DMS114 treated with DMSO at 0.1 percent for 48 hours (cell line): ENCODE measurements around the gene CEBPB.
A peak's percentile ranks its signal among the peaks of the same experiment; 100 is the strongest.
"Not testable (repeated sequence)": the region's sequence is repeated elsewhere in the genome, so short reads cannot be mapped to it uniquely, and the experiment has no call there.

Source experiments
- DNase-seq: peaks from one replicate; lab custom pipeline; 2025; ENCODE audit not compliant: unreplicated experiment; lab: John Stamatoyannopoulos, UW

Gene CEBPB

DNA sequence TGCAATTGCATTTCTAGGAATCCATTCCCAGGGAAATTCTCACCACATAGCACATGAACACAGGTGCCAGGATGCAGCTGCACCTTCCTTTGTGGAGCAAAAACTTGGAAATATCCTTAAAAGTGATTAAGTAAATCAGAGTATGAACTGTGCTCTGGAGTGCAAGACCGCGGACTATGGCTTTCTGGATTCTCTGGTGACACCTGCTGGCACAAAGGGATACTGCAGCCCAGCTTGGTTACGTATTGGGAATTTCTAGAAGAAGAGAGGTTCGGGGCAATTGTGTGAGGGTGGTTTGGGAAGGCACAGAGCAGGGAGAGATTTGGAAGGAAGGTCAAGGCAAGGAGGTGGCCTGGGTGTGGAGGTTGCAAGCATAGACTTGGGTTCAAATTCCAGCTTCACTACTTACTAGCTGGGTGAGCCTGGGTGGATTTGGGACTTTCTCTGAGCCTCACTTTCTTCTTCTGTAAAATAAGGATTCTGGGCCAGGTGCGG is 21.3 kb upstream of the CEBPB start:
- DNase-seq, result peak; percentile 88

DNA sequence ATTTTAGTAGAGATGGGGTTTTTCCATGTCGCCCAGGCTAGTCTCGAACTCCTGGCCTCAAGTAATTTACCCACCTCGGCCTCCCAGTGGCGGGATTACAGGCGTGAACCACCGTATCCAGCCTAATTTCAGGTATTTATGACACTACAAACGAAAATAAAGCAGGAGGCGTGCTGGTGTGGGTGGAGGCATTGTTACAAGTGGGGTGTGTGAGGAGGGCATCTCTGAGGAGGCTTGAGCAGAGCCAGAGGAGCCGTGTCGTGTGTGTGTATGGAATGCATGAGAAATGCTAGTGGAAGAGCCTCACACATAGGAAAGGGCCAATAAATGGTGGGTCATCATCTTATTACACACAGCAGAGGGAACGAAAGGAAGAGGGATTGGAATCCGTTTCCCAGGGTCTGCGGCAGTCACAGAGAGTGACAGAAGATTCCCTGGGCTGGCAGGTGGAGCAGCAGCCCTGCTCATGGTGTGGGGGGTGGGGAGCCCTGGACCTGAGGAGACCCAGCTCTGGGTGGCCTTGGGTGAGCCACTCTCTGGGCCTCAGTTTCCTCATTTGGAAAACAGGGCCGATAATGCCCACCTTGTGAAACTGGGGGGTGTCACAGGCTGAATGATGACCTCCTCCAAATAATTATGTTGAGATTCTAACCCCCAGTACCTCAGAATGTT is 19.9 kb upstream of the CEBPB start:
- DNase-seq, result no peak

DNA sequence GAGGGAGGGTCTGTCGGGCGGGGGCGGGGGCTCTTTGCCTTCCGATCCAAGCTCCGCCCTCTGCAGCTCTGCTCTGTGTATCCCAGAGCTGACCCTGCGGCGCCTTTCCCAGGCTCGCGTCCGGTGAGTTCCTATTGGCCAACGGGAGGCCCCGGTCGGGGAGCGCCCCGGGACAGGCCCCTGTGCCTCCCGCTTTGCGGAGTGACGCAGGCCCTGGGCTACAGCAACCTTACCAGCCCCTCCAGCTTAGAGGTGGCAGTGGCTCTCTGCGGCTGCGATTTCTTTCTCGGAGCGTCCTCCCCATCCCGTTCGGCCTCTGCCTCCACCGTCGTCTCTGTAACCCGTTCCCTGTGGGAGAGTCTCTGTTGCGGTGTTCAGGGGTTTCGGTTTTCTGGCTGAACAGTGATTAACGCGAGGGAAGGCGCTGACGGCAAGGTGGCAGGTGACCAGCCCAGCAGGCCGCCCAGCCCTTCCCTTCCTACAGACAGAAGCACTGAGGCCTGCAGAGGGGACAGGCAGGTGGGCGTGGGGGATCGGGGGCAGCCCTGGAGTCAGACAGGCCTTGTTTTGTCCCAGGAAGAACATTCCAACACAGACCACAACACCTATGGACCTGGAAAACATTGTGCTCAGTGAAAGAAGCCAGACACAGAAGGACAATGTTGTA is 18.1 kb upstream of the CEBPB start:
- DNase-seq, result peak; percentile 91

DNA sequence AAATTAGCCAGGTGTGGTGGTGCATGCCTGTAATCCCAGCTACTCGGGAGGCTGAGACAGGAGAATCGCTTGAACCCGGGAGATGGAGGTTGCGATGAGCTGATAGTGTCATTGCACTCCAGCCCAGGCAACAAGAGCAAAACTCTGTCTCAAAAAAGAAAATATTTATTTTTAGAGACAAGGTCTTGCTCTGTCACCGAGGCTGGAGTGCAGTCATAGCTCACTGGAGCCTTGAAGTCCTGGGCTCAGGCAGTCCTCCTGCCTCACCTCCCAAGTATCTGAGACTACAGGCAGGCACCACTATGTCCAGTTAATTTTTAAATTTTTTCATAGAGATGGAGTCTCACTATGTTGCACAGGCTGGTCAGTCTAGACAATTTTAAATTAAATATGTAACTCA is 16.2 kb upstream of the CEBPB start:
- no peak for DNase-seq

DNA sequence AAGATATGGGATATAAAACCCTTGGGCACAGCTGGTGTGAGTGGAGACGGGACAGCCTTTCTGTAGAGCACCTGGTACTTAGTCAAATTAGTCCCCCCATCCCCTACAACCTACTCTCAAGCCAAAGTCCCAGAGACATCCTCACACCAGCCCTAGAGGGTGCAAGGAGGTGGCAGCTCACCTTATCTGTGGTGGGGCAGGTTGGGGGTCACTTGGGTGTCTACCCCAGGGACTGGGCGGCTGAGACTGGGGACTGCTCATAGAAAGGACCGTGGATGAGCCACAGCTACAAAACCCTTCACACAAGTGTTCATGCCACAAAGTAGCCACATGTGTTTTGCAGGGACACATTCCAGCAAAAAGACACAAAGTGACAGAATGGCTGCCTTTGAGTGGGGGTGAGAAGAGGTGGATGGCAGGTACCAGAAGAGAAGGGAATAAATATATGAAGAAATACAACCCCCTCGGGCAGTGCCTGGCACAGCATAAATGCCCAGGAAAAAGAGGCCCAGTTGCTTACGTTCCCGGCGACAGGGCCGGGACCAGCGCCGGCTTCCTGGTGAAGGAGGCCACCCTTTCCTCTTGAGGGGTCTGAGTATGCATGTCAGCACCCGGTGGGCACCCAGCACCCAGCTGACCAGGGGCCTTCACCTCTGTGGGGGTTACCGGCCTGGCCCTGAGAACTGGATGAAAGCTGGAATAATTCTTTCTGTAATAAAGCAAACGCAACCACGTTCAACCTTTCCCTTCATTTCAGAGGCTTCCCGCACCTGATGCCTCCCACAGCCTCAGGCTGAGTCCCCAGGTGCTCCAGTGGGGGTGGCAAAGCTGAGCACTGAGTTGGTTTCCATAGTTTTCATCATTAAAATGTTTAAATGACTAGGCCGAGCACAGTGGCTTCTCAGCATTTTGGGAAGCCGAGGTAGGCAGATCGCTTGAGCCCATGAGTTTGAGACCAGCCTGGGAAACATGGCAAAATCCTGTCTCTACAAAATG is 14.4 kb upstream of the CEBPB start:
- DNase-seq, result no peak

DNA sequence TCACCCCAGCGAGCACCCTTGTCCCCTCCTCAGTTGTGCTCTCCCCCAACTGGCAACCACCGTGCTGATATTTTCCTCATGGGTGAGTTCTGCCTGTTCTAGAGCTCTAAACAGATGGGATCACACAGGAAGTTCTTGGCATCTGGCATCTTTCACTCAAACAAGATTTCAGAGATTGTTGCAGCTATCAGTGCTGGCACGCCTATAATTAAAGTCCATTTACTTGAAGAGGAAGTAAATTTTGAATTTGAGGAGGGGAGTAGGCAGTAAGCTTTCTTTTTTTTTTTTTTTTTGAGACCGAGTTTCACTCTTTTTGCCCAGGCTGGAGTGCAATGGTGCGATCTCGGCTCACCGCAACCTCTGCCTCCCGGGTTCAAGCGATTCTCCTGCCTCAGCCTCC is 12.0 kb upstream of the CEBPB start:
- DNase-seq, result not testable (repeated sequence)

DNA sequence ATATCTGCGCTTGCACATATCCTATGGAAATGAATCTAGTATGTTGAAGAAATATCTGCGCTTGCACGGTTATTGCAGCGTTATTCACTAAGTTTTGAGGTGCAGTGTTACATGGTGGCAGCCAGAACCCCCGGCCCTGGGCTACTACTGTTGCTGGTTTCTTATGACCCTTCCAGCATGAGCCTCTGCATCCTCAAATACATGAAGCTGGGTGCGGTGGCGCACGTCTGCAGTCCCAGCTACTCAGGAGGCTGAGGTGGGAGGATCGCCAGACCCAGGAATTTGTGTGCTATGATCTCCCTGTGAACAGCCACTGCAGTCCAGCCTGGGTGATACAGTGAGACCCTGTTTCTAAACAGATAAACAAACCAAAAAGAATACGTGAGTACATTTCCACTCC is 9.3 kb upstream of the CEBPB start:
- no peak for DNase-seq

DNA sequence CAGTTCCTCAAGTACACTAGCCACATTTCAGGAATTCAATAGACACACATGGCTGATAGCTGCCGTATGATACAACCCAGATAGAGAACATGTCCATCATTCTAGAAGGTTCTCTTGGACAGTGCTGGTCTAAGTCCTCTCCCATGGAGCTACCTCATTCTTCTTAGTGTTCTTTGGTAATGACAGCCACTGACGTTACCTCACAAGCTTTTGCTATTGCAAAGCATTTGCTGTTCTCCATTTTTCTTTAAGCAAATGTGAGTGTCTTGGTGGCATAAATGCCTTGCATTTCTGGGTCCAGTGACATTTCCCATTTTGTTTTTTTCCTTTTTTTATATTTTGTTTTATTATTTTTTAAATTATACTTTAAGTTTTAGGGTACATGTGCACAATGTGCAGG is 8.3 kb upstream of the CEBPB start:
- DNase-seq, result no peak

DNA sequence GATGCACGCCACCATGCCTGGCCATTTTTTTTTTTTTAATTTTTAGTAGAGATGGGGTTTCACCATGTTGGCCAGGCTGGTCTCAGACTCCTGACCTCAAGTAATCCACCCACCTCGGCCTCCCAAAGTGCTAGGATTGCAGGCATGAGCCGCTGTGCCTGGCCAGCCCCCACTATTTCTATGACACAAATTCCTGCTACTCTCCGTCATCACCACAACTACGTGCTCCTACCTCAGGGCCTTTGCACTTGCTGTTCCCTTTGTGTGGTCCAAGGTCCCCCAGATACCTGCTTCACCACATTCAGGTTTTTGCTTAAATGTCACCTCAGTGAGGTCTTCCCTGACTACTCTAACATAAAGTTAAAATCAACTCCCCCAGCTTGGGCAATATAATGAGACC is 5.2 kb upstream of the CEBPB start:
- no peak for DNase-seq

DNA sequence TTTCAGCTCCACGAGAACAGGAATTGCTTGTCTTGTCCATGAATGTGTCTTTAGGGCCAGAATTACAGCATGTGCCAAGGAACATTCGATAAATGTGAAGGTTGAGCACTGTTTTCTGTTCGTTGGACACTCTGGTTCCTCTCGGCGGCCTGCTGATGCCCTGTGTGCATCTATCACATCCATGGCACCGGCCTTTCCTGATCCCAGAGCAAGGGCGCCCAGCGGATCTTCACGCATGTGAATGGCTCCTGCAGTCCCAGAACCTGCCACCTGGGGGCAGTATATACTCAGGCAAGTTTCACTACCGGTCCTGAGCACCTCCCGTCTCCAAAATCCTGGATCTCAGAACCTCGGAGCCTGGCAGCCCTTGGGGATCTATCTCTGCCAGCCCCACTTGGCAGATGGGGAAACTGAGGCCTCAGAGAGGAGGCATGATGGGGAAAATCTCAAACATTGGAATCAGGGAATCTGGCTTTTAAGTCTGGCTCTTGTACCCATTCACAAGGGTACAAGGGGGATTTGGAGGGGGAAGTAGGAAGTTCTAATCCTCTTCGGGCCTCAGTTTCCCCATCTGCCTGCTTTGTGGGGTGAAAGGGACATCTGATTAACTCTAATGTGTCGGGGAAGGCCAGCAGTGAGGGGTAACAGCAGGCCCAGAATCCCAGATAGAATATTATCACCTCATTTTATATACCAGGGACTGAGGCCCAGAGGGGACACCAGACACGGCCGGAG is 4.3 kb upstream of the CEBPB start:
- DNase-seq, result peak; percentile 92

DNA sequence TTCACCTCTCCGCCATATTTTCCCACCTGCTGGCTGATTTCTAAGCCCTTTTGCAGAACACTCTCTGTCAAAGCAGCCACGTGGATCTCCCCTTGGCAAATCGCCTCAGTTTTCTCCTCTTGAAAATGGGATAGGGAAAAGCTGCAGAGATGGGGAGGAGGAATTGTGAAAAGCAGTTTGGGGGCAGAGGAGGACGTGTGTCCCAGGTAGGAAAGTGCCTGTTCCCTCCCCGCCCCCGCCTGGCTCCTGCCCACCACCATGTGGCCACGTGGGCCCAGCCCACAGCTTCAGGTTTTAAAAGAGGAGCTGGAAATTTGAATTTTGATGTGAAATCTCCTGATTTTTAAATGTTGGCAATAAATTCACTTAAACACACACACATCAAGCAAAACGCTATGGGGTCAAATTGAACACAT is 3.6 kb upstream of the CEBPB start:
- DNase-seq, result no peak

DNA sequence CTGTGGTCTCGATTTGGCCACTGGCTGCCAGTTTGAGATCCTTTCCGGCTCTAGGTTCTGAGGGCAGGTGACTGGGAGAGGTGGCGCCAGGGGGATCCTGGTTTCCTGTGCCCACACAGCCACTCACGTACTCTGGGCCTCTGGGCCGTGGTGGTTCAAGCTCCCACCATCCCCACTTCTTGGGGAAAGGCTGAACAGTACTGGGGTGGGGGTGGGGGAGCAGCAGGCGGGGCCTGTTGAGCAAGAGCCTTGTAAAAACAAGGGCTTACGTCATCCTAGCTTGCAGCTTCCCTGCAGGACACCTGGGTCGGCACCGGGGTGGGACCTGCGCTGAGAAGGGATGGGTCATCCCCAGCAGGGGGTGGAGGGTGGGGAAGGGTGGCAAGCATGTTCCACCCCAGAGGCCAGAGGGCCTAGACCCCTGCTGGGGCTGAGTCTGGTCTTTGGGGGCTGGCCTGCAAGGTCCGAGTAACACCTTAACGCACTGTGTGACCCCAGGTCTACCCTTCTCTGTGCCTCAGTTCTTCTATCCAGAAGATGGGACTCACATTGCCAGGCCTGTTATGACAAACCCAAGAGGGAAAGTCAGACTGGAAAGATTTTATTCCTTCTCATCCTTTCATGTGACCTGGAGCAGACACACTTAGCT is 3.1 kb upstream of the CEBPB start:
- no peak for DNase-seq

DNA sequence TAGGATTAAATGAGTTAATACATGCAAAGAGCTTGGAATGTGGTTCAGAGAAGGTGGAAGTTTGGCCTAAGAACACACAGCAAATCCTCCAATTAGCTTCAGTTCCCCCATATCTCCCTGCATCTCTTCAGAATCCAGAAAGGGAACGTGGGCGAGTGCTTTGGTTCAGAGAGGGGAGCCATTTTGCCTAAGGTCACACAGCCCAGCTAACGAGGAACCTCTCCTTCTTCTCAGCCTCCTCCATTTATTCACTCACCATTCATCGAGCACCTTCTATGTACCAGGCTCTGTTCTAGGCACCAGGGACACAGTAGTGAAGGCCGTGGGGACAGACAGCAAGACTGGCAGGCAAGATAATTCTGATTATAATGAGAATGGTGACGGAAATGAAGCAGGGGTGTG is 2.3 kb upstream of the CEBPB start:
- DNase-seq, result no peak

DNA sequence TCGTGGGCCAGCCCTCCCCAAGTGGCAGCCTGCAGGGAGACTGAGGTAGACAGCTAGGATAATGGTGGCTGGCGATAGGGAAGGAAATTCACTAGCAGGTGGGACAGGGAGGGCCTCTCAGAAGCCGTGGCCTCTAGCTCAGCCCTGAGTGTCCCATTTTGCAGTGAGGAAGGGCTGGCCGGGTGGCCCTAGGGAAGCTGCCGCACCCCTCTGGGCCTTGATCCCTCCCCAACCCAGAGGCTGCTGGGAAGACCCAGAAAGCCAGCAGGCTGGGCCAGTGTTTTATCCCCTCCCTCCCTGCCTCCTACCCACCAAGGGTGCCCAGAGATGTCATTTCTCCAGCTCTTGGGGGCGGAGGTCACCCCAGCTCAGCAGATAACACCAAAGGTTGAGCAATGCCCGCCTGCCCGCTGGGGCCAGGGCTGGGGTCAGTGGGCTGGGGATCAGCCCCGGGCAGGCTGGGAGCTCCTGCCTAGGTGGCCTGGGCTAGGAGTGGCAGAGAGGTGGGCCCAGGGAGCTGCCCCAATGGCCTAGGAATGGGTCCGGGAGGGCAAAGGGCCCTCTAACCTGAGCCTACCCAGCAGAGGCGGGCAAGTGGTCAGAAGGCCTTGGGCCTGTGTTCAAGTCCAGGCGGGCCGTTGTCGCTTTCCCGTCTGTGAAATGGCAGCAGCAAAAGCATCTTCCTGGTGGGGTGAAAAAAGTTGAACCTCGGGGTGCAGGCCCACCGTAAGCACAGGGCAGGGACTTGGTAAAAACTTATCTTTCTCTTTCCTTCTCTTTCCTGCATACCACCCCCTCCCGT is 1.6 kb upstream of the CEBPB start:
- DNase-seq, result no peak

DNA sequence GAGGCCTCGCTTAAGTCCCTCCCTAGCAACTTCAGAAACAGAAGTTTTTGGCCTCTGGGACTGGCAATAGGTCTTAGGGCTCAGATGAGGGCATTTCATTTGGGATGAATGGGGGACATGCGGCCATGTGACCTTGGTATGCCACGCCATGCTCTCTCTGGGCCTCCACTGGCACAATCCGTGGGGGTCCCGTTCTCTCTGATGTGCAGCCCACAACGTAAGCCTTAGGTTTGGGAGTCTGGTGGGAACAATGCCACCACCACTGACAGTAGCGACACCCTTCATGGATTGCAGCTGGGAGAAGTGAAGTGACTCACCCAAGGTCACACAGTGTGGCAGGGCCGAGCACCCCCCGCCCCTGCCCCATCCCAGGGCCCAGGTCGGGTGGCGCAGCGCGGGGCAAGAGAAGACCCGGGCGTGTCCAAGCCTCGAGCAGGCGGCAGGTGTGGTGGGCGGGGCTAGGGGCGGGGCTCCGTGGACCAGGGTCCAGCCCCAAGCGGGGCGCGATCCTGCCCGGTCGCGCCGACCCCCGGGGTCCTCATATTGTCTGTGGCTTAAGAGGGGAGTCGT is 864 bp upstream of the CEBPB start:
- DNase-seq, result no peak

DNA sequence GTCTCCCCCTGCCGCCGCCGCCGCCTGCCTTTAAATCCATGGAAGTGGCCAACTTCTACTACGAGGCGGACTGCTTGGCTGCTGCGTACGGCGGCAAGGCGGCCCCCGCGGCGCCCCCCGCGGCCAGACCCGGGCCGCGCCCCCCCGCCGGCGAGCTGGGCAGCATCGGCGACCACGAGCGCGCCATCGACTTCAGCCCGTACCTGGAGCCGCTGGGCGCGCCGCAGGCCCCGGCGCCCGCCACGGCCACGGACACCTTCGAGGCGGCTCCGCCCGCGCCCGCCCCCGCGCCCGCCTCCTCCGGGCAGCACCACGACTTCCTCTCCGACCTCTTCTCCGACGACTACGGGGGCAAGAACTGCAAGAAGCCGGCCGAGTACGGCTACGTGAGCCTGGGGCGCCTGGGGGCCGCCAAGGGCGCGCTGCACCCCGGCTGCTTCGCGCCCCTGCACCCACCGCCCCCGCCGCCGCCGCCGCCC is 474 bp downstream of the CEBPB start:
- no peak for DNase-seq

DNA sequence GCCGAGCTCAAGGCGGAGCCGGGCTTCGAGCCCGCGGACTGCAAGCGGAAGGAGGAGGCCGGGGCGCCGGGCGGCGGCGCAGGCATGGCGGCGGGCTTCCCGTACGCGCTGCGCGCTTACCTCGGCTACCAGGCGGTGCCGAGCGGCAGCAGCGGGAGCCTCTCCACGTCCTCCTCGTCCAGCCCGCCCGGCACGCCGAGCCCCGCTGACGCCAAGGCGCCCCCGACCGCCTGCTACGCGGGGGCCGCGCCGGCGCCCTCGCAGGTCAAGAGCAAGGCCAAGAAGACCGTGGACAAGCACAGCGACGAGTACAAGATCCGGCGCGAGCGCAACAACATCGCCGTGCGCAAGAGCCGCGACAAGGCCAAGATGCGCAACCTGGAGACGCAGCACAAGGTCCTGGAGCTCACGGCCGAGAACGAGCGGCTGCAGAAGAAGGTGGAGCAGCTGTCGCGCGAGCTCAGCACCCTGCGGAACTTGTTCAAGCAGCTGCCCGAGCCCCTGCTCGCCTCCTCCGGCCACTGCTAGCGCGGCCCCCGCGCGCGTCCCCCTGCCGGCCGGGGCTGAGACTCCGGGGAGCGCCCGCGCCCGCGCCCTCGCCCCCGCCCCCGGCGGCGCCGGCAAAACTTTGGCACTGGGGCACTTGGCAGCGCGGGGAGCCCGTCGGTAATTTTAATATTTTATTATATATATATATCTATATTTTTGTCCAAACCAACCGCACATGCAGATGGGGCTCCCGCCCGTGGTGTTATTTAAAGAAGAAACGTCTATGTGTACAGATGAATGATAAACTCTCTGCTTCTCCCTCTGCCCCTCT is 1.1 kb downstream of the CEBPB start:
- peak; percentile 83 for DNase-seq
